HG03064 (cell line): Measurements from ENCODE around the gene PRSS33.
A peak's percentile ranks its signal among the peaks of the same experiment; 100 is the strongest.

Experiments used
- ATAC-seq: cut with Tn5 transposase; IDR thresholded peaks from one replicate; pipeline ENCODE4 v1.9.1; 2021; ENCODE audit warnings: low read depth; ENCODE audit not compliant: unreplicated experiment

Gene PRSS33

GRCh38 chr16:2766430-2767139 lies 20.8 kb downstream of the PRSS33 start:
- no peak for ATAC-seq

DNA sequence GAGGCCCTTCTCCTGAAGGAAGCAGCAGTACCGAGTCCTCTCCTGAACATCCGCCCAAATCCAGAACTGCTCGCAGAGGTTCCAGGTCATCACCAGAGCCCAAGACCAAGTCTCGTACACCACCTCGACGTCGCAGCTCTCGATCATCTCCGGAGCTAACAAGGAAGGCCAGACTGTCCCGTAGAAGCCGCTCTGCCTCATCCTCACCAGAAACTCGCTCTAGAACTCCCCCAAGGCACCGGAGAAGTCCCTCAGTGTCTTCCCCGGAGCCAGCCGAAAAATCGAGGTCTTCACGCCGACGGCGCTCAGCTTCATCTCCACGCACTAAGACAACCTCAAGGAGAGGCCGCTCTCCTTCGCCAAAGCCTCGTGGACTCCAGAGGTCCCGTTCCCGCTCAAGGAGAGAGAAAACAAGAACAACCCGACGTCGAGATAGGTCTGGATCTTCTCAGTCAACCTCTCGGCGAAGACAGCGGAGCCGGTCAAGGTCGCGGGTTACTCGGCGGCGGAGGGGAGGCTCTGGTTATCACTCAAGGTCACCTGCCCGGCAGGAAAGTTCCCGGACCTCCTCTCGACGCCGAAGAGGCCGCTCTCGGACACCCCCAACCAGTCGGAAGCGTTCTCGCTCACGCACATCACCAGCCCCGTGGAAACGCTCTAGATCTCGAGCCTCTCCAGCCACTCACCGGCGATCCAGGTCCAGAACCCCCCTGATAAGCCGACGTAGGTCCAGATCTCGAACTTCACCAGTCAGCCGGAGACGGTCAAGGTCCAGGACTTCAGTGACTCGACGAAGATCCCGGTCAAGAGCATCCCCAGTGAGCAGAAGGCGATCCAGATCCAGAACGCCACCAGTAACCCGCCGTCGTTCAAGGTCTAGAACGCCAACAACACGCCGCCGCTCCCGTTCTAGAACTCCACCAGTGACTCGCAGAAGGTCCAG lies 21.6 kb downstream of the PRSS33 start:
- ATAC-seq, result no peak

- no peak for ATAC-seq
Measured at GRCh38 chr16:2764718-2765117, 22.6 kb downstream of the PRSS33 start.

- ATAC-seq, result no peak
Measured at GRCh38 chr16:2763173-2763572, 24.2 kb downstream of the PRSS33 start.

GRCh38 chr16:2762711-2763110 lies 24.6 kb downstream of the PRSS33 start:
- ATAC-seq, result no peak

DNA sequence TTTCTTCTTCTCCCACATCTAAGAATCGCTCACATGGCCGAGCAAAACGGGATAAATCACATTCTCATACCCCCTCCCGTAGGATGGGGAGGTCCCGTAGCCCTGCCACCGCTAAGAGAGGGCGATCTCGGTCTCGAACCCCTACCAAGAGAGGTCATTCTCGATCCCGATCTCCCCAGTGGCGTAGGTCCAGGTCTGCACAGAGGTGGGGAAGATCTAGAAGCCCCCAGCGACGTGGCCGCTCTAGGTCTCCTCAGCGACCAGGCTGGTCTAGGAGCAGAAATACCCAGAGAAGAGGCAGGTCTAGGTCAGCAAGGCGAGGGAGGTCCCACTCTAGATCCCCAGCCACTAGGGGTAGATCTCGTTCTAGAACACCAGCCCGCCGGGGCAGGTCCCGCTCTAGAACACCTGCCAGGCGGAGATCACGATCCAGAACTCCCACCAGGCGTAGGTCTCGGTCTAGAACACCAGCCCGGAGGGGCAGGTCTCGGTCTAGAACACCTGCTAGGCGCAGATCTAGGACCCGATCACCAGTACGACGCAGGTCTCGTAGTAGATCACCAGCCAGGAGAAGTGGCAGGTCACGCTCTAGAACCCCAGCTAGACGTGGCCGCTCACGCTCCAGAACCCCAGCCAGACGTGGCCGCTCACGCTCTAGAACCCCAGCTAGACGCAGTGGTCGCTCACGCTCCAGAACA lies 25.3 kb downstream of the PRSS33 start:
- no peak for ATAC-seq

GRCh38 chr16:2761472-2761871 lies 25.9 kb downstream of the PRSS33 start:
- no peak for ATAC-seq

- no peak for ATAC-seq
Measured at GRCh38 chr16:2757344-2757743, 30.0 kb downstream of the PRSS33 start.

DNA sequence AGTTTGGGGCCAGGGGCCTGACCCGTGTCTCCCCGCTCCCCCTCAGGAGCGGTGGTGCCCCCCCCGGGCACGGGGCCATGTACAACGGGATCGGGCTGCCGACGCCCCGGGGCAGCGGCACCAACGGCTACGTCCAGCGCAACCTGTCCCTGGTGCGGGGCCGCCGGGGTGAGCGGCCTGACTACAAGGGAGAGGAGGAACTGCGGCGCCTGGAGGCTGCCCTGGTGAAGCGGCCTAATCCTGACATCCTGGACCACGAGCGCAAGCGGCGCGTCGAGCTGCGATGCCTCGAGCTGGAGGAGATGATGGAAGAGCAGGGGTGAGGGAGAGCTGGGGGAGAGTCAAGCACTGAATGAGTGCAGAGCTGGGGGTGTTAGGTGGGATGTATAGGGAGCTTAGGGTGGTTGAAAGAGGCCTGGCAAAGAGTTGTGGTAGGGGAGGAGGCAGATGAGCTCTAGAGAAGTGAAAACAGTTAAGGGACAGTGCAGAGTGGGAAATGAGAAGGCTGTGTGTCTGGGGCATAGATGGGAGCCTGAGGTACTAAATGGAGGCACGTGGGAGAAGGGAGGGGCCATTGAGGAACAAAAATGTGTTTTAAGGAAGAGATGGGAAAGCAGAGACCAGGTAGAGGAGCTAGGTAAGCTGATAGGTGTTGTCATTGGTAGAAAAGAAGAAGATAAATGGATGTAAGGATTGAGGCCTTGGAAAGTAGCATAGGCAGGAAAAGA lies 30.9 kb downstream of the PRSS33 start:
- no peak for ATAC-seq

DNA sequence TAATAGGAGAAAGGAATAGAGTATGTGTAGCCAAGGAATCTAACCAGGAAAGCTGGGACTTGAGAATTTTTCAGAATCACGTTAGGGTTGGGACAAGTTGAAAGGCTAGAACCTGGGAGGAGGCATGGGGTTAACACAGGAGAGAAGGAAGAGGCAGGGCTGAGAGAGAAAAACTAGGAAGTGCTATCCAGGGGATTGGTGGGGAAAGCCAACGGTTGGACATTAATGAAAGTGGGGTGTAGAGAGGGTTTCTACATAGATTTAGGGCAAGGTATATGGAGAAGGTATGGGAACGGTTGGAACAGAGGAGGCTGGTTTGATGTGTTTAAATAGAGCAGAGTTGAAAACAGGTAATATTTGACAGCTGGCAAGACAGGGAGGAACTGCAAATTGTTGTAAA lies 32.2 kb downstream of the PRSS33 start:
- no peak for ATAC-seq

- no peak for ATAC-seq
Measured at GRCh38 chr16:2753733-2754020, 33.7 kb downstream of the PRSS33 start.

- ATAC-seq, result peak; percentile 36
Measured at GRCh38 chr16:2752850-2753732, 34.3 kb downstream of the PRSS33 start.

DNA sequence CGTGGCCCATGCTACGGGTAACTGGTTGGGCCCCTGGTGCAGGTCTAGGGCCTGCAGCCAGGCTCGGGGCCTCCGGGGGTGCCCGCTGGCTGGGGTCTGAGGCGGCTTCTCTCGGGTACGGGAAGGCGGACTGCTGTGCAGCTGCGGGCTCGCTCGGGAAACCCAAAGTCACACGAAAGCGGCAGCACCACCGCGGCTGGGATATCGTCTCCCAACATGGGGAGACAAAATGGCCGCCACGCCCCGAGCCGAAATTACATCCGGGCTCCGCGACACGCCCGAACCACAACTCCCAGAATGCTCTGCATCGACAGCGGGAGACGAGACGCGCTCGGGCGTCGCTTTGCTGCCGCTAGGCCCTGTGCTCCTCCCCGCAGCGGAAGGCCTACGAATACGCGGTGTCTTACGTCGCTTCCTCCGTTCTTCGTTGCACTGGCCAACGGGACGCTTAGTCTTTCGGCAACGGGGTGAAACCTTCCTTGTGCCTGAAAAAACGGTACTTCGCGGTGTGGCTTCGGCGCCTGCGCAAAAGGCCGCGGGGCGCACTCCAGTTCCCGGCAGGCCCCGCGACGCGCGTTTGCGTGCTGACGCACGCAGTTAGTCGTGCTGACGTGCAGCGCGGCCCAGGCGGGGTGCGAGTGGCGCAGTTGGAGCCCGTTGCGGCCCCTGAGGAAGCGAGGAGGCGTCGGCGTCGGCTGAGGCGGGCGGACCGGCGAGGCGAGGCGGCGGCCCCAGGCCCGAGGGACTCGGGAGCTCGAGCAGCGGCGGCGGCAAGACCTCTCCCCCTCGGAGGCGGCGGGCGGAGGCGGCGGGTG lies 35.1 kb downstream of the PRSS33 start, which contains the start of gene SRRM2:
SRRM2 (plus strand) TSS at position 604 of the 815 bp plus-strand sequence. CDS start 3,727 bp downstream, outside the sequence.
- ATAC-seq, result peak; percentile 82

DNA sequence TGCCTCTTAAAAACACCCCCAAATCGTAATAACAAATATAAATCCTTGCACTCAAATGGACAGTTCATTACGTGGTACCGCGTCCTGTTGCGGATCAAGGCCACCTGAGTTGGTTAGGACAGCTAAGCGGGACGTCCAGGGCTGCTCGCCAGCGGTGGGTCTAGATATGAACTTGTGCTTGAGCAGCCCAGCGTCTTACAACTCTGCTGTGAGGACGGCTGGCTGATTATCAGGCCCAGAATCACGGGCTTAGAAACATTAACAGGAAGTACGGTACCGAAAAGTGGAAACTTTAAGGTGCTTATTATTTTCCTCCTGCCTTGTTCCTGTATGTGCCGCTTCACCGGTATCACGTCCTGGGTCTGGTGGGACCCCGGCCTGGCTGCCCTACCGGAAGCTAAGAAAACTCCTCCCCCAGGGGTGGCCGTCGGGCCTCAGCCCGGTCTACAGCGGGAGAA lies 35.8 kb downstream of the PRSS33 start:
- no peak for ATAC-seq

GRCh38 chr16:2749936-2750335 lies 37.4 kb downstream of the PRSS33 start:
- no peak for ATAC-seq

DNA sequence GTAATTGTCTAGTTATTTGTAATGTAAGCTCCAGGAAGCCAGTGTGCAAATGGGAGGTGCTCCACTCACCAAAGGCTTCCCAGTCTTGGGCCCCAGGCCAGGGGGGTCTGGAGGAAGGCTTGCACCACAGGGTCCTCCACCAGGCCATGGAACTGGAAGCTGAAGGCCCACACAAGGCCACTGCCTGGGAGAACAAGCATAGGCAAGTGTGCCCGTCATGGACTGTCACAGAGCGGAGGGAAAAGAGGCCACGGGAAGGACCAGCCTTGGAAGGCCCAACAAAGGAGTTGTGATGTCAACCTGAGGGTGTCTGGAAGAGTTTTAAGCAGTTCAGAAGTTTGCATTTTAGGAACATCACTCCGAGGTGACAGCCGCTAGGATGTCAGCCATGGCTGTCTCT lies 37.9 kb downstream of the PRSS33 start:
- ATAC-seq, result no peak

- no peak for ATAC-seq
Measured at GRCh38 chr16:2748757-2749455, 38.5 kb downstream of the PRSS33 start.

- ATAC-seq, result no peak
Measured at GRCh38 chr16:2745961-2746360, 41.4 kb downstream of the PRSS33 start.
